Prostate gland (tissue), 2 donors: ENCODE data around the gene KCNQ4.

ENCODE experiments used
- POLR2A ChIP-seq: fragments of 450-650 bp; IDR thresholded peaks from one replicate; pipeline ENCODE4 v1.6.1; 2016; ENCODE audit warnings: antibody characterized with exemption, mild to moderate bottlenecking
- POLR2AphosphoS5 ChIP-seq: sonication (generic); formaldehyde crosslinking; IDR thresholded peaks from one replicate; pipeline ENCODE4 v1.6.1; 2017; ENCODE audit warnings: antibody characterized with exemption
- TF ChIP-seq, protein P1 (sequence below), 4 experiments: fragments of 200-600 bp in 2 of 4; fragments of 450-650 bp in 2 of 4; sonication (generic) in 2 of 4; IDR thresholded peaks; 1 replicate in 3 of 4; 2 replicates in 1 of 4; pipeline ENCODE4 v1.5.1; 2016 to 2019; ENCODE audit warnings: antibody characterized with exemption in 4 of 4, mild to moderate bottlenecking in 2 of 4, moderate library complexity in 2 of 4

DNA sequence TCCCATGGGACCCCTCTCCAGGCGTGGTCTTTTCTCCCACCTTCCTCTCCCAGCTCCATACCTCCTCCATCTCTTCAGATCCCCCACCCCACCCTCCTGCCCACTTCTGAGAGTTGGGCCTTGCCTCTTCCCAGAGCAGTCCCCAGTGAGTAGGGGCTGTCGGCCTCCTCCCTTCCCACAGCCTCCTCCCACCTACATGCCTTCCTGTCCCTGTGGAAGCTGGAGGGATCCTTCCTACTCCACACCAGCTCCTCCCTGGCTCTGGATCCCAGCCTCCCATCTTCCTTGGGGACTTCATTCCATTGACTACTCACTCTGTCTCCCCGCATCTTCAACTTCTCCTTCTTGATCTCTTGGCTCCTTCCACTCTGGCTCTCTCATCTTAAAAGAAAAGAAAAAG, 24.9 kb downstream of the KCNQ4 start:
- TF ChIP-seq, protein P1, sequence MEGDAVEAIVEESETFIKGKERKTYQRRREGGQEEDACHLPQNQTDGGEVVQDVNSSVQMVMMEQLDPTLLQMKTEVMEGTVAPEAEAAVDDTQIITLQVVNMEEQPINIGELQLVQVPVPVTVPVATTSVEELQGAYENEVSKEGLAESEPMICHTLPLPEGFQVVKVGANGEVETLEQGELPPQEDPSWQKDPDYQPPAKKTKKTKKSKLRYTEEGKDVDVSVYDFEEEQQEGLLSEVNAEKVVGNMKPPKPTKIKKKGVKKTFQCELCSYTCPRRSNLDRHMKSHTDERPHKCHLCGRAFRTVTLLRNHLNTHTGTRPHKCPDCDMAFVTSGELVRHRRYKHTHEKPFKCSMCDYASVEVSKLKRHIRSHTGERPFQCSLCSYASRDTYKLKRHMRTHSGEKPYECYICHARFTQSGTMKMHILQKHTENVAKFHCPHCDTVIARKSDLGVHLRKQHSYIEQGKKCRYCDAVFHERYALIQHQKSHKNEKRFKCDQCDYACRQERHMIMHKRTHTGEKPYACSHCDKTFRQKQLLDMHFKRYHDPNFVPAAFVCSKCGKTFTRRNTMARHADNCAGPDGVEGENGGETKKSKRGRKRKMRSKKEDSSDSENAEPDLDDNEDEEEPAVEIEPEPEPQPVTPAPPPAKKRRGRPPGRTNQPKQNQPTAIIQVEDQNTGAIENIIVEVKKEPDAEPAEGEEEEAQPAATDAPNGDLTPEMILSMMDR (IDR thresholded peaks at IDR 0.05), result no peak
- TF ChIP-seq POLR2A, result no peak
- TF ChIP-seq POLR2AphosphoS5, result no peak
